22Rv1 (cell line): ENCODE results near the gene RALGPS1.

Experiments
- H3K27ac ChIP-seq: fragments of 450-650 bp; 2 replicates; pipeline ENCODE4 v1.5.1; 2017
- ZFX ChIP-seq: fragments of 450-650 bp; IDR thresholded peaks from 2 replicates; pipeline ENCODE4 v1.6.1; 2017; ENCODE audit warnings: antibody characterized with exemption, borderline replicate concordance
- TF ChIP-seq, protein P1 (sequence below): fragments of 450-650 bp; IDR thresholded peaks from 2 replicates; pipeline ENCODE4 v1.5.1; 2017; ENCODE audit warnings: mild to moderate bottlenecking

Gene RALGPS1

DNA sequence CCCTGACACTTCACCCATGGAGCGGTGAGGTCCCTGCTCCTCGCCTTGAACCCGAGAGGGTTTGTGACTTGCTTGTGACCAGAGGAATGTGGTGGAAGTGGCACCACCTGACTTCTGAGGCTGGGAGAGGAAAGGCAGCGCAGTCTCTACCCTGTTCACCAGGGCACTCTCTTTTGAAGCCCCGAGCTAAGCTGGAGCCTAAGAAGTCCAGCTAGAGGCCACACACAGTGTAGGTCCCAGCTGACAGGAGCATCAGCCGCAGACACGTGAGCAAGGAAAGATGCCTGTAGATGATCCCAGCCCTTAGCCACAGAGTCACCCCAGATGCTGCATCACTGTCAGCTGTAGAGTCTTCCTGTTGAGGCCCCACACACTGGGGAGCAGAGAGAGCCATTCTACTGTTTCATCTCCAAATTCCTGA lies 209.5 kb downstream of the RALGPS1 start:
- H3K27ac ChIP-seq: no peak overlapping the region
- TF ChIP-seq, protein P1, sequence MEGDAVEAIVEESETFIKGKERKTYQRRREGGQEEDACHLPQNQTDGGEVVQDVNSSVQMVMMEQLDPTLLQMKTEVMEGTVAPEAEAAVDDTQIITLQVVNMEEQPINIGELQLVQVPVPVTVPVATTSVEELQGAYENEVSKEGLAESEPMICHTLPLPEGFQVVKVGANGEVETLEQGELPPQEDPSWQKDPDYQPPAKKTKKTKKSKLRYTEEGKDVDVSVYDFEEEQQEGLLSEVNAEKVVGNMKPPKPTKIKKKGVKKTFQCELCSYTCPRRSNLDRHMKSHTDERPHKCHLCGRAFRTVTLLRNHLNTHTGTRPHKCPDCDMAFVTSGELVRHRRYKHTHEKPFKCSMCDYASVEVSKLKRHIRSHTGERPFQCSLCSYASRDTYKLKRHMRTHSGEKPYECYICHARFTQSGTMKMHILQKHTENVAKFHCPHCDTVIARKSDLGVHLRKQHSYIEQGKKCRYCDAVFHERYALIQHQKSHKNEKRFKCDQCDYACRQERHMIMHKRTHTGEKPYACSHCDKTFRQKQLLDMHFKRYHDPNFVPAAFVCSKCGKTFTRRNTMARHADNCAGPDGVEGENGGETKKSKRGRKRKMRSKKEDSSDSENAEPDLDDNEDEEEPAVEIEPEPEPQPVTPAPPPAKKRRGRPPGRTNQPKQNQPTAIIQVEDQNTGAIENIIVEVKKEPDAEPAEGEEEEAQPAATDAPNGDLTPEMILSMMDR: no peak
- TF ChIP-seq ZFX: no peak

DNA sequence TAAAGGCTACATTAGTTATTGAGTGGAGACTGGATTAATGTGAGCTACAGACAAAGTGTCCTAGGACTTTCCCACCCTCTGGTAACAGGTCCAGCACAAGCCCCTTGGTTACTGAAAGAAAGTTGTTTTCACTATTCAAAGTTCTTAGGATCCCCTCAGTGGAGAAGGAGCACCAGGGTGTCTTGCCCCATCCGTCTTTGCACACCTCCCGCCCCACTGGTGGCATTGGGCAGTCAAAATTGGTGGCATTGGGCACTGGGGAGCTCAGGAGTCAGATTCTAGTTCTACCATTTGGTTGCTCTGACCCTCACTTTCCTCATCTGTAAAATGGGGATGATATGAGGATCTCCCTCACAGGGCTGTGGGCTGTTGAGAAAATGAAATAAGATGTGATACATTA lies 210.2 kb downstream of the RALGPS1 start:
- H3K27ac ChIP-seq: no peak overlapping the region
- TF ChIP-seq, protein P1: no peak
- no peak for TF ChIP-seq ZFX

DNA sequence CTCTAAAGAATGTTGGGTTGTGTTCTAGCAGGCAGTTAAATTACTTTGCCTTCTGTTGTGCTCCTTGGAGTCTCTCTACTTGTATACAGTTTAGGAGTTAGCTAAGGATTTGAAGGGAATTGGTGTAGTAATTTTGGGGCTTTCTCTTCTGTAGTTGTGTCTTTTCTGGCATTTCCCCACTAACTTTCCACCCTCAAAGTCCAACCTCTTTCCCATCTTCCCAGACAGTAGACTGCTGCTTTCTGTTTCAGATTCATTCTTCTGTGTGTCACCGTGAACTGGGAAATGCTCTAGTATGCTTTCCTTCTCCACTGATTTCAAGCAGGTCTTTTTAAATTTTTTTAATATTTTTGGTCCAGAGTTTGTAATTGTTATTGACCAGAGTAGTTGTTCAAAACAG lies 212.4 kb downstream of the RALGPS1 start:
- no peak overlapping the region for H3K27ac ChIP-seq
- TF ChIP-seq, protein P1: no peak
- TF ChIP-seq ZFX: no peak

DNA sequence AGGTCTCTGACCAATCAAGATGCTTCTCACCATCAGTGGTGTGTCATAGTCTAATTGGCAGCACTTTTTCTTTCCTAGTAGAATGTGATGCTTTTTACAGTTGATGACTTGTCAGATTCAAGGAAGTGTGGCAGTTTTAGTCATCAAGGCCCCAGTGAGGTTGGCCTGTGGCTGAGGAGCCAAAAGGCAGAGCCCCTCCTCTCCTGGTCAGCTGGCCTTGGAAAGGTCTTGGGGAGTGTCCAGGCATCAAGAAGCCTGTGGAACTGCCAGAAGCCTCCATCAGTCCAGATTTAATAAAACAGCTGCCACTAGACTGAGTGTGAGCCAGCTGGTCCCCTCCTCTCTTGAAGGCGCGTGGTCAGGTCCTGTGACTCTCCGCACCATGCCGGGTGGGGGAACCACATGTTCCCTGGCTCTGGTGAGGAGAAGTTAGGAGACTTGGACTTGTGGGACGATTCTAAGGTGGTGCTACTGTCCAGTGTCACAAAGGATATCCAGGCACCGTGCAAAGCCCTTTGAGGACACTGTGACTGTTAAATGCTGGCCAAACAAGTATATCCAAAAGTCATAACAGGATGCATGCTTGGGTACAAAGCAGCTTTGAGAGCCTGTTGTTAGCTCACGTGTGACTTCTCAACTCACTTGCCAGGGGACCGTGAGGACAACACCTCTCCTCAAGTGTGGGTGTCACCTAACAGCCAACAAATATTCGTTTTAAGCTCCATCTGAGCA lies 213.9 kb downstream of the RALGPS1 start:
- no peak overlapping the region for H3K27ac ChIP-seq
- TF ChIP-seq ZFX: no peak
- TF ChIP-seq, protein P1: no peak

DNA sequence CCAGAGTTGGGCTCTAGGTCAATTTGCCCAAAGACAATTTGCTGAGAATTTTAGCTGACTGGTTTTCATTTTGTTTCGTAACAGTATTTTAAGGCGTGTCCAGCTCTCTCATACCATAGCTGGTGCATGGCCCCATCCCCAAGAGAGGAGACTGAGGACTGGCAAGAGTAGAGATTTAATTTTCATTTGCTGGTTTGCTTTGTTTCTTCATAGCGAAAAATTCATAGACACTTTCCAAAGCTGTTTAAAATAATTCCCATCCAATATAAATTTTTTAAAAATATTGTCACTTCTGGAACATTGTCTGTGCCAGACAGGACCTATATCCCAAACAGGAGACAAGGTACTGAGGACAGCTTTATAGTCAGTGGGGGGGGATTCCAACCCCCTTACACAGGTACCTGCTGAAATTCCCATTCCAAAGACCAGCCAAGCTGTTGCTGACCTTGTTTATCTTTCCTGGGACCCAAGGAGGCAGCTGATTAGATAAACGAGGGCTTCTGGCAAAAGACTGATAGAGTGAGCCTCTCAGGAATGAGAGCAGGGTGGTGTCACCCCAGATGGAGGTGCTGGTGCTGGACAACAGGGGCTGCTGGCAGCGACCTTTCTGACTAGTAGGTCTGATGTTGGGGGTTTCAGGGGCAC lies 214.6 kb downstream of the RALGPS1 start:
- TF ChIP-seq, protein P1: no peak
- TF ChIP-seq ZFX: no peak
- no peak overlapping the region for H3K27ac ChIP-seq

DNA sequence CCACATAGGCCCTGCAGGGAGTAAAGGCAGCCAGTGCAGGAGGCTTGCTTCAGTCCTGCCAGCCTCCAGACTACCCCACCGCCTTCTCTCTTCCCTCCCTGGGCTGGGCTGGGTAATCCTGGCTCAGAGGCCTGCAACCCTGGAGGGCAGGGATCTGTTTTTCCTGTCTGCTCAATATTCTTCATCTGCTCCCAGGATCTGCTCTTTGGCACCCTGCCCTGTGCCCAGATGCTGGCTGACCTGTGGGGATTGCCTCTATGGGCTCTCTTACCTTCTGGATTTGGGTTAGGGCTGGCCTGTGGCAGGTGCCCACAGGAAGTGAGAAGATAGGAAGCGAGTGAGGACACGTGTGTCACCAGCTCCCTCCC lies 215.1 kb downstream of the RALGPS1 start:
- H3K27ac ChIP-seq: no peak overlapping the region
- no peak for TF ChIP-seq ZFX
- TF ChIP-seq, protein P1: no peak

DNA sequence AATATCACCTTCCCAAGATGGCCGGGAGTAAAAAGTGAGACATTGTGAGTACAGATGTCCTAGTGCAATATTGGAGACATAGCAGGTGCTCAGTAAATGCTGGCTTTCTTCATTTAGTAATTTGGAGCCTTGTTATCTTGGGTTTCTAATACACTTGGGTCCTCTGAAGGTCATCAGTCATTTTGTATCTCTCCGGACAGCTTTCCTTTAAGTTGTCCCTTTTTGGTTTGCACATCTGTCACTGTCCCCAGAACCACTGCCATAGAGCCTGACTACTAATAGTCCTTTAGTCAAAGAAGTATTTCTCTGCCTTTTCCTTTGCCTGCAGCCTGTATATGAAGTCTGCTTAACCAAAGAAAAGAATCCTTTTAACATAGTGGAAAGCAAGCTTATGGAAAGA lies 215.7 kb downstream of the RALGPS1 start:
- H3K27ac ChIP-seq: no peak overlapping the region
- TF ChIP-seq, protein P1: no peak
